ENCODE measurements around the gene YBX2. TPM values are rescaled to one million over a fixed set of nuclear protein-coding genes. Genes with fewer than 3 reads are reported as not detected.

The YBX2 gene
- total and polyA plus RNA-seq, 8 donors: 0.43 to 72.4 (median 1.3) TPM; not detected in 1

GRCh38 chr17:7240375-7240774 is 54.1 kb downstream of the YBX2 start:
- Histone ChIP-seq H3K4me3 (peak overlapping the region; percentile 15 to 97 (median 82)), H3K4me1 (peaks cover 31 to 55% (median 48%) of the 10 kb centered on the region in 4 donors), H3K27me3 (no peaks in the 10 kb centered on the region), H3K36me3 (peaks cover 29 to 49% (median 45%) of the 10 kb centered on the region in 4 donors), H3K27ac (peak overlapping the region; percentile 9 to 99 (median 97)), H3K9me3 (no peaks in the 10 kb centered on the region)
- intact Hi-C loops (cut with DNase I; ENCODE audit: low total_unique reads): no loop called here
- 56 to 72% (median 61%) methylated on average over 4 of the region's 4 CpGs for WGBS, 5 donors
- no peak for DNase-seq
- TF ChIP-seq, protein P1, sequence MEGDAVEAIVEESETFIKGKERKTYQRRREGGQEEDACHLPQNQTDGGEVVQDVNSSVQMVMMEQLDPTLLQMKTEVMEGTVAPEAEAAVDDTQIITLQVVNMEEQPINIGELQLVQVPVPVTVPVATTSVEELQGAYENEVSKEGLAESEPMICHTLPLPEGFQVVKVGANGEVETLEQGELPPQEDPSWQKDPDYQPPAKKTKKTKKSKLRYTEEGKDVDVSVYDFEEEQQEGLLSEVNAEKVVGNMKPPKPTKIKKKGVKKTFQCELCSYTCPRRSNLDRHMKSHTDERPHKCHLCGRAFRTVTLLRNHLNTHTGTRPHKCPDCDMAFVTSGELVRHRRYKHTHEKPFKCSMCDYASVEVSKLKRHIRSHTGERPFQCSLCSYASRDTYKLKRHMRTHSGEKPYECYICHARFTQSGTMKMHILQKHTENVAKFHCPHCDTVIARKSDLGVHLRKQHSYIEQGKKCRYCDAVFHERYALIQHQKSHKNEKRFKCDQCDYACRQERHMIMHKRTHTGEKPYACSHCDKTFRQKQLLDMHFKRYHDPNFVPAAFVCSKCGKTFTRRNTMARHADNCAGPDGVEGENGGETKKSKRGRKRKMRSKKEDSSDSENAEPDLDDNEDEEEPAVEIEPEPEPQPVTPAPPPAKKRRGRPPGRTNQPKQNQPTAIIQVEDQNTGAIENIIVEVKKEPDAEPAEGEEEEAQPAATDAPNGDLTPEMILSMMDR (IDR thresholded peaks at IDR 0.05): no peak
- no peak for TF ChIP-seq POLR2AphosphoS5 (IDR thresholded peaks at IDR 0.05)
- no peak for TF ChIP-seq EP300 (IDR thresholded peaks at IDR 0.05)
- TF ChIP-seq POLR2A (IDR thresholded peaks at IDR 0.05): no peak

DNA sequence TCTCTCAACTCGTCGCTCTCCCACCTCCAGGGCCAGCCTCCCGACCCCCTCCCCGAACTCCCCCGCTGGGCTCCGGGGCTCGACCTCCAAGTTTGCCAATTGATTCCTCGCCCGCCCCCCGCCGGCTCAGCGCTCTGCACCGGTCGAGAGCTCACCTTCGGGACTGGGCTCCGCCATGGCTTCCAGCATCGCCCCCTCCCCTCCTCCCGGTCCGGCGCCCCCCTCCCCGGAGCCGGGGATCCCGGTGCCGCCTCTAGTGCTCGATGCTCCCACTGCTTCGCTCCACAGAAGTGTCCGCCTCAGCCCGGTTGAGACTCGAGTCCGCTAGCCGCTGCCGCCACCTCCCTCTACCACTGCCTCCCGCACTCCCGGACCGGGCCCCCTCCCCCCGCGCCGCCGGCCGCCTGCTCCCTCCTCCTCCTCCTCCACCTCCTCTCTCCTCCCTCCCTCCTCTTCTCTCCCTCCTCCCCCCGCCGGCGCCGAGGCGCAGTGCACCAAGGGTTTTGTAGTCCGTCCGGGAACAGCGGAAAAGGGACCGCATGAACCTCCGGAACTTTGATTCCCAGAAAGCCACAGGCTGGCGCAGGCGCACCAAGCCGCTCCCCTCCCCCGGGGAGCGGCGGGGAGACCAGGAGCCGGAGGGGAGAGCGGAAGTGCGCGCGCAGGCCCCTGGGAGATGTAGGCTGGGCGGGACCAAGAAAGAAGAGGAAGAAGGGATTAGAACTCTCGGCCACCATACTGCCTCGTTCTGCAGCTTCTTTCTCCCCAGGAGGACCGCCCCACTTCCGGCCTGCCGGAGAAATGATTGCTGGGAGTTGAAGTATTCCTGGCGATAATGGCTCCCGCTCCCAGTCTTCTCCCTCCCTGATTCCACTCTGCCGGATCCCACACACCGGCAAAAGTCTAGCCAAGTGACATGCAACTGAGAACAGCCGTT is 55.1 kb downstream of the YBX2 start, which contains the start of gene PHF23:
Gene PHF23, minus strand, starts transcription at position 367 of the 937 bp plus-strand sequence. Its CDS starts 178 bp downstream, at position 189.
- intact Hi-C loops (cut with DNase I; ENCODE audit: low total_unique reads): no loop called here
- 0 to 1% (median 0%) methylated on average over 56 to 72 of the region's 72 CpGs for WGBS, 5 donors
- DNase-seq: peak; percentile 99 to 100
- TF ChIP-seq POLR2A (IDR thresholded peaks at IDR 0.05) (no peak), EP300 (IDR thresholded peaks at IDR 0.05) (no peak), POLR2AphosphoS5 (IDR thresholded peaks at IDR 0.05) (peak; percentile 61 to 96 (median 81))
- TF ChIP-seq, protein P1 (IDR thresholded peaks at IDR 0.05): peak in 2 of 7 experiments; percentile 40 to 52
- Histone ChIP-seq H3K4me3 (peak within 1 kb of the TSS; percentile 97 to 100 (median 98)), H3K4me1 (peaks cover 39 to 65% (median 57%) of the 10 kb centered on the region in 4 donors), H3K36me3 (peaks cover 24 to 43% (median 39%) of the 10 kb centered on the region in 4 donors), H3K9me3 (no peaks in the 10 kb centered on the region), H3K27me3 (no peaks in the 10 kb centered on the region), H3K27ac (peak within 1 kb of the TSS; percentile 88 to 99 (median 97))

DNA sequence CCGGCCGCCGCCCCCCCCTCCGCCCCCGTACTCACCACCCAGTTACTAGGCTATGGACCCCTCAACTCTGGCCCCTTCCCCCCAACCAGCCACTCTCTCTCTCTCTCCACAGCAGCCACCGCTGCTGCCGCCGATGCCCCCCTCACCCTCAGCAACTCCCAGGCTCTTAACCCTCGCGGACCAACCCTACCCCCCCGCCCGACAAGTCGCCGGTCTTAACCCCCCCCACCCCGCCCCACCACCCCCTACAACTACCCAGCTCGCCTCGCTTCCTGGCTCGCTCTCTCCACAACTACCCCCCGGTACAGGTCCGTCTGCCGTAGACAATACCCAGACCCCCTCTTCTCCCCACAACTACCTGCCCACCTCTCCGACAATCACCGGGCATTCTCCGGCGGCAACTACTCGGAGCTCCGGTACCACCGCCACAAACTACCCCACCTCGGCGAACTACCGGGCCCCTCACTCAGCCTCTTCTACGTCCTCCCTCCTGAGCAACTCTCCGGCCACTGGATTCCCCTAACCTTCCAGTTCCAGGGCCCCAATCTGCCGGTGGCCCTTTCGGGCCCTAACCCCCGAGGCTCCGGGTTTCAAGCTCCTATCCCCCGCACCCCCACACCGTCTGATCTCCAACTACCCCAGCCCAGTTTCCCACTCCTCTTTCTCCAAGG is 55.9 kb downstream of the YBX2 start:
- Histone ChIP-seq H3K36me3 (peaks cover 23 to 35% (median 31%) of the 10 kb centered on the region in 4 donors), H3K4me1 (peaks cover 38 to 61% (median 56%) of the 10 kb centered on the region in 4 donors), H3K4me3 (peak overlapping the region; percentile 97 to 100 (median 98)), H3K9me3 (no peaks in the 10 kb centered on the region), H3K27ac (peak overlapping the region; percentile 88 to 99 (median 96)), H3K27me3 (no peaks in the 10 kb centered on the region)
- WGBS, 5 donors: 0 to 2% (median 1%) methylated on average over 26 to 39 of the region's 39 CpGs
- intact Hi-C loops (cut with DNase I; ENCODE audit: low total_unique reads): no loop called here
- TF ChIP-seq, protein P1 (IDR thresholded peaks at IDR 0.05): no peak
- peak in 1 of 2 donors; percentile 75 for DNase-seq

Small RNA genes within 50 kb of the gene (small RNA-seq; reads per million reads assigned to genes)
- gene AC026954.2: 0 reads per million in 4 donors
- gene RF00019: 0 reads per million in 4 donors

Other genes with a start within 250 kb of the YBX2 start
Only the 30 nearest of the 31 such genes appear.
- gene ASGR2, start 179.8 kb downstream of the YBX2 start, total RNA-seq: 1 to 10 TPM in 2 of 5 donors, not detected in 3; 1.4 to 2.2 TPM
- gene ASGR2, start 179.8 kb downstream of the YBX2 start, polyA plus RNA-seq: under 1 TPM in 1 of 3 donors, not detected in 2; 0.73 TPM
- under 1 TPM in 2 of 5 donors, not detected in 3; 0.87 to 0.92 TPM for gene ASGR1, start 115.3 kb downstream of the YBX2 start, total RNA-seq
- 1 to 10 TPM; 1.9 to 6.0 (median 2.5) TPM for gene ASGR1, start 115.3 kb downstream of the YBX2 start, polyA plus RNA-seq
- 10 to 100 TPM in 3 of 5 donors, 1 to 10 TPM in 2; 3.2 to 26.3 (median 10.6) TPM for gene DLG4, start 74.8 kb downstream of the YBX2 start, total RNA-seq
- 10 to 100 TPM in 1 of 3 donors, 1 to 10 TPM in 2; 5.8 to 11.5 (median 7.0) TPM for gene DLG4, start 74.8 kb downstream of the YBX2 start, polyA plus RNA-seq
- 1,000 to 10,000 TPM in 3 of 5 donors, 100 to 1,000 TPM in 2; 348 to 3,058 (median 1,195) TPM for gene ACADVL, start 74.7 kb downstream of the YBX2 start, total RNA-seq
- 100 to 1,000 TPM; 651 to 783 (median 654) TPM for gene ACADVL, start 74.7 kb downstream of the YBX2 start, polyA plus RNA-seq
- gene DVL2, start 60.1 kb downstream of the YBX2 start, total RNA-seq: 100 to 1,000 TPM in 1 of 5 donors, 10 to 100 TPM in 4; 16.9 to 114 (median 19.7) TPM
- 10 to 100 TPM; 12.1 to 14.5 (median 14.5) TPM for gene DVL2, start 60.1 kb downstream of the YBX2 start, polyA plus RNA-seq
- 10 to 100 TPM in 3 of 5 donors, 1 to 10 TPM in 2; 5.2 to 26.2 (median 14.0) TPM for gene PHF23, start 55.2 kb downstream of the YBX2 start, total RNA-seq
- gene PHF23, start 55.2 kb downstream of the YBX2 start, polyA plus RNA-seq: 10 to 100 TPM; 21.3 to 27.2 (median 21.5) TPM
- 100 to 1,000 TPM; 111 to 419 (median 206) TPM for gene GABARAP, start 52.2 kb downstream of the YBX2 start, total RNA-seq
- gene GABARAP, start 52.2 kb downstream of the YBX2 start, polyA plus RNA-seq: 1,000 to 10,000 TPM in 1 of 3 donors, 100 to 1,000 TPM in 2; 773 to 1,252 (median 934) TPM
- 10 to 100 TPM; 23.9 to 82.8 (median 54.0) TPM for gene CTDNEP1, start 42.9 kb downstream of the YBX2 start, total RNA-seq
- gene CTDNEP1, start 42.9 kb downstream of the YBX2 start, polyA plus RNA-seq: 10 to 100 TPM; 71.8 to 85.1 (median 75.9) TPM
- gene ELP5, start 42.4 kb downstream of the YBX2 start, total RNA-seq: 10 to 100 TPM in 3 of 5 donors, 1 to 10 TPM in 1, not detected in 1; 8.4 to 19.5 (median 13.6) TPM
- 10 to 100 TPM; 24.4 to 45.2 (median 28.5) TPM for gene ELP5, start 42.4 kb downstream of the YBX2 start, polyA plus RNA-seq
- gene CLDN7, start 32.2 kb downstream of the YBX2 start, total RNA-seq: 100 to 1,000 TPM in 1 of 5 donors, 10 to 100 TPM in 2, 1 to 10 TPM in 2; 1.8 to 829 (median 17.4) TPM
- gene CLDN7, start 32.2 kb downstream of the YBX2 start, polyA plus RNA-seq: 100 to 1,000 TPM in 1 of 3 donors, 1 to 10 TPM in 2; 3.1 to 114 (median 9.9) TPM
- gene SLC2A4, start 12.9 kb downstream of the YBX2 start, total RNA-seq: 10 to 100 TPM in 2 of 5 donors, 1 to 10 TPM in 3; 3.5 to 26.6 (median 7.0) TPM
- 10 to 100 TPM in 1 of 3 donors, 1 to 10 TPM in 1, under 1 TPM in 1; 0.92 to 15.9 (median 1.4) TPM for gene SLC2A4, start 12.9 kb downstream of the YBX2 start, polyA plus RNA-seq
- gene EIF5A, start 13.0 kb upstream of the YBX2 start, total RNA-seq: 100 to 1,000 TPM in 4 of 5 donors, 10 to 100 TPM in 1; 86.9 to 189 (median 137) TPM
- 100 to 1,000 TPM; 341 to 438 (median 394) TPM for gene EIF5A, start 13.0 kb upstream of the YBX2 start, polyA plus RNA-seq
- gene GPS2, start 20.7 kb upstream of the YBX2 start, total RNA-seq: 10 to 100 TPM; 23.9 to 91.6 (median 55.9) TPM
- gene GPS2, start 20.7 kb upstream of the YBX2 start, polyA plus RNA-seq: 10 to 100 TPM; 74.3 to 84.9 (median 79.7) TPM
- 10 to 100 TPM; 17.8 to 84.0 (median 36.4) TPM for gene NEURL4, start 34.7 kb upstream of the YBX2 start, total RNA-seq
- gene NEURL4, start 34.7 kb upstream of the YBX2 start, polyA plus RNA-seq: 10 to 100 TPM in 2 of 3 donors, 1 to 10 TPM in 1; 6.9 to 22.2 (median 15.6) TPM
- 10 to 100 TPM in 4 of 5 donors, 1 to 10 TPM in 1; 8.3 to 33.3 (median 14.7) TPM for gene ACAP1, start 41.9 kb upstream of the YBX2 start, total RNA-seq
- 1 to 10 TPM; 4.4 to 6.4 (median 6.2) TPM for gene ACAP1, start 41.9 kb upstream of the YBX2 start, polyA plus RNA-seq
- 10 to 100 TPM in 1 of 5 donors, 1 to 10 TPM in 3, under 1 TPM in 1; 0.58 to 11.0 (median 3.5) TPM for gene KCTD11, start 57.5 kb upstream of the YBX2 start, total RNA-seq
- gene KCTD11, start 57.5 kb upstream of the YBX2 start, polyA plus RNA-seq: 10 to 100 TPM in 1 of 3 donors, 1 to 10 TPM in 2; 8.9 to 14.1 (median 9.4) TPM
- gene TMEM95, start 60.5 kb upstream of the YBX2 start, total RNA-seq: not detected
- gene TMEM95, start 60.5 kb upstream of the YBX2 start, polyA plus RNA-seq: not detected
- gene TNK1, start 86.5 kb upstream of the YBX2 start, total RNA-seq: 10 to 100 TPM in 3 of 5 donors, 1 to 10 TPM in 2; 5.7 to 37.1 (median 22.2) TPM
- gene TNK1, start 86.5 kb upstream of the YBX2 start, polyA plus RNA-seq: 10 to 100 TPM in 1 of 3 donors, 1 to 10 TPM in 2; 6.0 to 12.1 (median 7.8) TPM
- 100 to 1,000 TPM in 1 of 5 donors, 10 to 100 TPM in 2, 1 to 10 TPM in 1, not detected in 1; 7.9 to 101 (median 29.6) TPM for gene PLSCR3, start 99.9 kb upstream of the YBX2 start, total RNA-seq
- 10 to 100 TPM; 21.9 to 27.1 (median 24.4) TPM for gene PLSCR3, start 99.9 kb upstream of the YBX2 start, polyA plus RNA-seq
- 100 to 1,000 TPM in 2 of 5 donors, 10 to 100 TPM in 2, not detected in 1; 39.8 to 347 (median 161) TPM for gene TMEM256, start 109.5 kb upstream of the YBX2 start, total RNA-seq
- 100 to 1,000 TPM; 189 to 282 (median 279) TPM for gene TMEM256, start 109.5 kb upstream of the YBX2 start, polyA plus RNA-seq
- gene NLGN2, start 113.2 kb upstream of the YBX2 start, total RNA-seq: 10 to 100 TPM in 3 of 5 donors, 1 to 10 TPM in 2; 4.6 to 42.0 (median 13.8) TPM
- 1 to 10 TPM; 1.7 to 7.9 (median 1.8) TPM for gene NLGN2, start 113.2 kb upstream of the YBX2 start, polyA plus RNA-seq
- gene SPEM1, start 125.7 kb upstream of the YBX2 start, total RNA-seq: not detected
- gene SPEM1, start 125.7 kb upstream of the YBX2 start, polyA plus RNA-seq: under 1 TPM in 1 of 3 donors, not detected in 2; 0.20 TPM
- gene SPEM2, start 131.0 kb upstream of the YBX2 start, total RNA-seq: not detected
- gene SPEM2, start 131.0 kb upstream of the YBX2 start, polyA plus RNA-seq: not detected
- not detected for gene SPEM3, start 134.2 kb upstream of the YBX2 start, total RNA-seq
- gene SPEM3, start 134.2 kb upstream of the YBX2 start, polyA plus RNA-seq: not detected
- gene TMEM102, start 140.8 kb upstream of the YBX2 start, total RNA-seq: 10 to 100 TPM in 2 of 5 donors, 1 to 10 TPM in 2, not detected in 1; 1.3 to 48.4 (median 9.0) TPM
- 1 to 10 TPM; 4.5 to 7.9 (median 6.4) TPM for gene TMEM102, start 140.8 kb upstream of the YBX2 start, polyA plus RNA-seq
- 10 to 100 TPM in 1 of 5 donors, under 1 TPM in 1, not detected in 3; 0.37 to 15.6 TPM for gene FGF11, start 144.9 kb upstream of the YBX2 start, total RNA-seq
- 1 to 10 TPM in 1 of 3 donors, under 1 TPM in 1, not detected in 1; 0.50 to 2.9 TPM for gene FGF11, start 144.9 kb upstream of the YBX2 start, polyA plus RNA-seq
- gene CHRNB1, start 150.4 kb upstream of the YBX2 start, total RNA-seq: 1 to 10 TPM in 3 of 5 donors, not detected in 2; 1.8 to 6.4 (median 4.2) TPM
- 10 to 100 TPM in 2 of 3 donors, 1 to 10 TPM in 1; 9.2 to 12.0 (median 10.7) TPM for gene CHRNB1, start 150.4 kb upstream of the YBX2 start, polyA plus RNA-seq
- gene ZBTB4, start 185.0 kb upstream of the YBX2 start, total RNA-seq: 10 to 100 TPM; 15.8 to 31.5 (median 29.0) TPM
- gene ZBTB4, start 185.0 kb upstream of the YBX2 start, polyA plus RNA-seq: 10 to 100 TPM; 16.3 to 18.0 (median 17.9) TPM
- gene SLC35G6, start 186.8 kb upstream of the YBX2 start, total RNA-seq: not detected
- not detected for gene SLC35G6, start 186.8 kb upstream of the YBX2 start, polyA plus RNA-seq
- 100 to 1,000 TPM in 2 of 5 donors, 10 to 100 TPM in 3; 55.4 to 750 (median 85.2) TPM for gene POLR2A, start 189.7 kb upstream of the YBX2 start, total RNA-seq
- 10 to 100 TPM in 1 of 3 donors, 1 to 10 TPM in 2; 8.1 to 12.7 (median 10.0) TPM for gene POLR2A, start 189.7 kb upstream of the YBX2 start, polyA plus RNA-seq